CD4-positive, alpha-beta T cell treated with Interleukin-10 for 1 hour (primary cell): Measurements from ENCODE around the gene MLH3.
A peak's percentile ranks its signal among the peaks of the same experiment; 100 is the strongest.

Experiments
- DNase-seq: peaks from one replicate; pipeline ENCODE4 v3.0.0-alpha.2; 2020

Gene MLH3

DNA sequence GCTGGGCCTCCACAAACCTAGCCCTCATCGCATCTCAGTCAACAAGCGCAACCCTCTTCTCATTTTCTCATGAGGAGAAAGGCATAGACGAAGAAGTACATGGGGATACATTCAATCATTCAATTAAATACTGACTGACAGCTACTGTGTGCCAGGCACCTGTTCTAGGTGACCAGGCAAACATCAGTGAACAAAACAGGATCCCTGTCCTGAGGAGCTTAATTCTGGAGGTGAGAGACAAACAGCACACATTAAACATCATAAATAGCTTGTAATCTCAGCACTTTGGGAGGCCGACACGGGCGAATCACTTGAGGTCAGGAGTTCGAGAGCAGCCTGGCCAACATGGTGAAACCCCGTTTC is 12.9 kb upstream of the MLH3 start:
- no peak for DNase-seq

DNA sequence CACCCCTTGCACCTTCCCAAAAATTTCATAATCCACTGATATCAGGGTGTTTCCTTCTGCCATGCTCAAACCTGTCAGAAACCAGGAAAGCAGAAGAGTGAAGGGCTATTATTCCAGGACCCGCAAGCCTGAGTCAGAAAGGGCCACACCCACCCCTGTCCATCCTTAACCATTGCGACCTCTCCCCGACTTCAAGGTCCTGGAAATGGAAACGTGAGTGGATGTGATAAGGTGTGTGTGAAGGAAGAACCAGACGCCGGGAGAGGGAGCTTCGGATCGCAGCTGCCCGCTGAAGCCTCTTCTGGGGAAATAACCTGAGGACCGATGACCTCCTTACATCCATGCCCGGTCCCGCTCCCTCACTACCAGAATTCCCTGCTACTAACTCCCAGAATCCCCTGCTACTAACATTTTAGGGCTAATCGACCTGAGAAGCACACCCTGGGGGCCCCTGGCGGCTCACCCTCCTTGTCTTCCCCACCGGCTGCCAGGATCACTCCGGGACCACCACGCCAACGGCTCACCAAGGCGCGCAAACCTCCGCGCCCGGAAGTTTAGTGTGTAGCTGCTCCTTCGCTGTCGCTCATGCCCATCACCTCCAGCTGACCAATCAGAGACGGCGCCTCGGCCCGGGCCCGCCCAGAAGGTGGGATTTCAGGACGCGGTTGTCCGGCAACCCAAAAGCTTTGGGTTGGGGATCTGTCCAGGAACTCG is 12.4 kb upstream of the MLH3 start, which contains the start of gene ACYP1:
TSS of gene ACYP1 (minus strand) at position 534 of the 714 bp plus-strand sequence. CDS start at position 63, 471 bp downstream.
- peak; percentile 92 for DNase-seq

DNA sequence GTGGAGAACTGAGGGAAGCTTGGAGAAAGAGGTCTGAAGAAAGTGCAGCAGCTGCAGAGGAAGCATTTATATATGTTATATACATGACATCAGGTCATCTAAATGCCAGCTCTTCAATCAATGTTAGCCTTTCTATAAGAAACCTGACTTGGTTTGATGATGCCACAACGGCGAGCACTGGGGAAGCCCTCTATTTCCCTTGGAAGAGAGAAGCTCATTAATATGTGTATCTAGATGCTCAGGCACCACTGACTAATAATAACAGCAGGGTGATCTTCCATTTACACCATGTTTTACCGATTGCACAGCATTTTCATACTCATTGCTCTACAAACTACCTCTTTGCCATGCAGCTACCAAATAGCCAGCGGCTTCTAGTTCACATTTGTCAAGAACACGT is 11.7 kb upstream of the MLH3 start:
- DNase-seq, result peak; percentile 9

DNA sequence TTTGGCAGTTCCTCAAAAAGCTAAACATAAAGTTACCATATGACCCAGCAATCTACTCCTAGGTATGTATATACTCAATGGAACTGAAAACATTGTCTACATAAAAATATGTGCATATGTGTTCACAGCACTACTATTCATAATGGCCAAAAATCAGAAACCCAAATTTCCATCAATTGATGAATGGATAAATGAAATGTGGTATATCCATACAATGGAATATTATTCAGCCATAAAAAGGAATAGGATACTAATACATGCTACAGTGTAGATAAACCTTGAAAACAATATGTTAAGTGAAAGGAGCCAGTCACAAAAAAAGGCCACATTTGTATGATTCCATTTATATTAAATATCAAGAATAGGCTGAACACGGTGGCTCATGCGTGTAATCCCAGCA is 9.2 kb upstream of the MLH3 start:
- DNase-seq, result no peak

DNA sequence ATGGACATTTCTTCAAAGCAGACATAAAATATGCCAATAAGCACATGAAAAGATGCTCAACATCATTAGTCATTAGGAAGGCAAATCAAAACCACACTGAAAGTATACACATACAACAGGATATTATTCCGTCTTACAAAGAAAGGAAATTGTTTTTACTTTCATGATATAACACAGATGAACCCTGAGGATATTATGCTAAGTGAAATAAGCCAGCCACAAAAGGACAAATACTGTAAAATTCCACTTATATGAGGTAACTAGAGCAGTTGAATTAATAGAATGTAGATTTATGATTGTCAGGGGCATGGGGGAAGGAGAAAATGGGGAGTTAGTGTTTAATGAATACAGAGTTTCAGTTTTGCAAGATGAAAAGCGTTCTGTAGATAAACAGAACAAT is 8.4 kb upstream of the MLH3 start:
- DNase-seq, result no peak

DNA sequence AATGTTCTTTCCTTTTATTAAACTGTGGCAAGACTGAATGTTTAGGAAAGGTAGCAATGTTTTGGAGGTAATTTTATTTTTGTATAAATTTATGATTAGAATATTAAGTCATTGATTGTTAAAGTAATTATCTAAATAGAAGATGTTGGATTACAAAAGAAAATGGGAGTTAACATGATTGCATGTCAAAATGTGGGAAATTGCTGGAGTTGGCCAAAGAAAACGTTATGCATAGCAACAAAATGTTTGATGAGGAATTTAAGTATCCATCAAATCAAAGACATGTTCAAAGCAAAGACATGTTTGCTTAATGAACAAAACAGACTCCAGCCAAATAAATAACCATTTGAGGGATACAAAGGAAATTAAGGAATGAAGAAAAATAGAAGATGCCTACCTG is 3.2 kb upstream of the MLH3 start:
- no peak for DNase-seq

DNA sequence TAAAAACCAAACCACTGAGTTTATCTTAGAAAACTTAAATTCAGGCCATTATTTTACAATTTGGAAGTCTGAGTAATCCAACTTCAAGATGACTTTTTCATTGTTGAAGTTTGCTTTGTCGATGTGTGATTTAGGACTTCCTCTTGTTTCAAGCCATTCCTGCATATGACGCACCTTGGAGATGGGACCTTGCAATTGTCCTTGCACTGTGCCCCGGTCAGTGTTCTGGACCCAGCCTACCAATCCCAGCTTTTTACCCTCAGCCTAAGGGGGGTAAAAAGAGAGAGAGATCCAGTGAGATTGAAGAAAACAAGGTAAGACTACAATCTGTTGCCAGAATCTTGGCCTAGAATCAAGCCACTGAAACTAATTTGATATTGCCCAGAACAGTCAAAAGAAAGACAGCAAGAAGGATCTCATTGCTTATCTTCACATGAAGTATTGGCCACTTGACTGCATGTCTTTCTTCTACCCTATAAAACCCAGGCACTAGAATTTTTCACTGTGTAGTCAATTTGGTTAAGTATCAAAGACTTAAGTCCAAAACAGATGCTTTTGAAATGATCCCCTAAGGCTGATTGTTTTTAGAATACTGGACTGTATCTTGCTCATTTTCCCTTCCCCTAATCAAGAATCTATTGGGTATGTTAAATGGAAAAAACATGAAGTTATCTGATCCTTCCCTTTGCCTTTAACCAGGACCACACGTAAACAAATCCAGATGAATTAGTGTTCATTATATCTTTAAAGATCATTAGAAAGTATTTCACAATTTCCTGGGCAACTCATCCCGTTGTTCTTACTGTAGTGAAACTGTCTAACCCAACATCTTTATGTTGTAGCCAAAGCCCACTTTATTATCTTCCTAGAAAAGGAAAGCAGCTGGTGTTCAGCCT is 2.4 kb upstream of the MLH3 start:
- DNase-seq, result no peak

DNA sequence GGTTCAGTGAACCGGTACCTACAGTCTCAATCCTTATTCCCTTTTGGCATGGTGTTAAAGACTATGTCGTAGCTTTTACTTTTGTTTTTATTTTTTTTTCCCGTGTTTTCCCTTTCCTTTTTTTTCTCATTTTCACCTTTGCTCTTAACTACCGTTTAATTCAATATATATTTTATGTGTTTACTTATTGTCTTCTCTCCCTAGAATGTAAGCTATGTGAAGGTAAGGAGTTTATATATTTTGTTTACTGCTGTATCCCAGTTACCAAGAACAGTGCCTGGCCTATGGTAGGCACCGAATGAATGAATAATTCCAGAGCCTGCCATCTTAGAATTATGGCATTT is 261 bp upstream of the MLH3 start:
- no peak for DNase-seq

DNA sequence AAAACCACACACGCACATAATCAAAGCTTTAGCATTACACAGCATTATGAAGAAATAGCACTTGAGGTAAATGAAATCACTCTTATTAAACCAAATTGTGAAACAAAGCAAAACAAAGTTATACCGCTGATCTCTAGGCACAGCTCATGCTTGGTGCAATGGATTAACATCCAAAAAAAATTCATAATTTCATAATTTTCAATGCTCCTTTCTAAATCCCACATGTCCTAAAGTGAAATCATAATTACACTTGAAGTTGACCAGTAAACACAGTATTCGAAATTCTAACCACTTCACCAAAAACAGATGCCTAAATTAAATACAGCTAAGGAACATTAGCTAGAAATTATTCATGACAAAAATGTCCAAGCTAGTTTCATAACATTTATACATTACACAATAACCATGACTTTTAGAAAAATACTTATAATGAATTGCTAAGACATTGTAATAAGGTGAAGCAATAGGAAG is 1.5 kb downstream of the MLH3 start:
- DNase-seq, result no peak

DNA sequence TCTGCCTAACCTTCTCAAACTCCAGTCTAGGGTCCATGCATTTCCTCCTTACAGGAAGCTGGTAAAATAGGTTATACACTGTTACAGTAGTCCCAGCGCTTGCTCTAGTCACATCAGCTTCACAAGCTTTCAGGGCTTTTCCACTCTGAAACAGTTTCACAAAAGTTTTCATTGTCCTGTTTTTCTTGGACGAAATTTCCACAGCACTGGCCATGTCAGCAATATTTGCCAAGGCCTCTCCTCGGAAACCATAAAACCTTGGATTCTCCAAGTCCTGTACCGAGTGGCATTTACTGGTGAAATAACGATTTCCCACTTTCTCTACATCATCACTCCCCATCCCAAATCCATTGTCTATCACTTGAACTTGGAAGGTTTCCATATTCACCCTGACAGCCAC is 2.1 kb downstream of the MLH3 start:
- no peak for DNase-seq

DNA sequence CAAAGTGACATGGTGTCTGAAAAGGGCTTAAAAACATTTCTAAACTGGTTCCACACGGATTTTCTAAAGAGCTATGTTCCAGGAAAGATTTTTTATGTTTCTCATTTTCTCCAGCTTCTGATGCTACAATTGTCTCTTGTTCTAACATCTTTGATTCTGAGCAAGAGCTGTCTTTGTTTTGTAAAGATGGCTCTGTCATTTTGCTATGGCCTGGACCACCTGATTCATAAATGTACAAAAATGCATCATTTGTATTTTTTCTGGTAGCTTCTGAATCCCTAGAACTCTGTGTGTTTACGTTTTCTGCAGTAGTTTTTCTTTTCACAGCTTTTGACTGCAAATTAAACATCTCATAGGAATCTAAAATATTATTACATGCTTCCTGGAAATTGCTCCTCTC is 3.2 kb downstream of the MLH3 start:
- no peak for DNase-seq

DNA sequence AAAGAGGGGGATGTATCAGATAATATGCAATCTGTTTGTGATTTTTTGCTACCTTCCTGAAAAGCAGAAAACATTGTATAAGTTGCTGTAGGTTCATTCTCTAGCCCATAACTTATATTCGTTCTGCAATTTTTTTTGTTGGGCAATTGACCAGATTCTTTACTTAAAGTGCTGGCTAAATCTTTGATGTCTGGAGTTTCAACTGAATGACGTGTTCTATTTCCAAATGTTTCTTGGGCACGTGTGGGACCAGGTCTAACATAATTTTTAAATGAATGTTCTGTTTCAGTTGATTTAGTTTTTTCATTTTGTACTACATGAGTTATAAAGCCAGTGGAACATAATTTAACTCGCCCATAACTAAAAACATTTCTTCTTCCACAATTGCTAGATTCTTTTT is 3.8 kb downstream of the MLH3 start:
- DNase-seq, result no peak

DNA sequence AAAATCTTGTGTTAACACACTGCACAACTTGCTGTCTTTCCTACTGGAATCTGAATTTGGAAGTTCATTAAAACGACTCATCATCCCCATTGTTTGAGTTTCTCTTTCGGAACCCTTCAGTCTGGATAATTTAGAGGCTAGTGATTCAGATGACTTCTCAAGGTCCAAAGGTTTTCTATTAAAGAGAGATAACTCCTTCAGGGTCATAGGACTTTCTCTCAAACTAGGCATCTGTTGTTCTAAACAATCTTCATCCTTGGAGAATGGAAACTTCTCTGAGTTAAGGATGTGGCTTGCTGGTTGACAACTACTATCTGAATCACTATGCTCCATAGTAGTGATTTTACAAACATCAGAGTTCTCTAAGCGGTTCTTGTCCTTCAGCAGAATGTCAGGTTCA is 4.4 kb downstream of the MLH3 start:
- no peak for DNase-seq

DNA sequence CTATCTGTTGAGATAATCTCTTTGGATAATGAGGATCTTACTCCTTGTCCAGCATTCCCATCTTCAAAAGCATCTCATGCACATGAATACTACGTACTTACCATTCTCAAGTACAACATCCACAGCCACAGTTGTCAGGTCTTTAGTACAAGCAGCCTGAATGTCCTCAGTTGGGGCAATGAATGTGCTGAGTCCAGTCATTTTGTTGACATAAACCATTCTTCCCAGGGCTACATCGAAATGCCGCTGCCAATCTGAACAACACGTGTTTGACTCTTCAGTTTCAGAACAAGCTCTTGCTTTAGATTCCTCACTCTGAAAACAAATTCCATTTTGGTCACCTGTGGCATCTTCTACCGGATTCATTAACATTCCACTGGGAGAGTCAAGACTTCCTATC is 5.0 kb downstream of the MLH3 start:
- no peak for DNase-seq

DNA sequence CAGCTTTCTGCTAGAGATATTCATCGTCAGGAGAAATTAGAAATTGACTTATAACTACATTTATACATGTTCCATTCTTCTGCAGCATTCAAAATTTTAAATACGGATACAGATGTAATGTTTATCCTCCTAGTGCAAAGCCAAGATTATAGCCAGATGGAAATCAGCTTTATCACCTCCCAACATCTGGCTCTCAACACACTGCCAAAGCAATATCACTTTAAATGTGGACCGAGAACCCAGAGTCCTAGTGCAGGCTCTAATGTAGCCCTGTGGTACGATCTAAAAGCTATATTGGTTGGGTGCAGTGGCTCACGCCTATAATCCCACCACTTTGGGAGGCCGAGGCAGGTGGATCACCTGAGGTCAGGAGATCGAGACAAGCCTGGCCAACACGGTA is 6.5 kb downstream of the MLH3 start:
- DNase-seq, result no peak

DNA sequence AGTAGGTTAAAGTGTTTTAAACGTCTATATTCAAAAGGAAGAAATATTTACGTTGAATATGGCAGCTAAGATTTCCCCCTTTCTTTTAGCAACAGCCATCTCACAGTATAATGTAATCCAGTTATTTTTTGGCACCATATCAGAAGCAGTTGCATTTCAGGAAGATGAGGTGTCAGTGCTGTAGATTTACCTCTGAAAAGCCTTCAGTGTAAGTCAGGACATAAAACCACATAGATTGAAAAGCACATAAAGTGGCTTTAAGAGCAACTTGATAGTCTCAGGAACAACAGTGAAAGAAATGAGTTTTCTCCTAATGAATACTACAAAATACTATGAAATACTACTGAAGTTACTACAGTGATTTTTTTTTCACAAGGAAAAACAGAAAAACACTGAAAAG is 6.9 kb downstream of the MLH3 start:
- DNase-seq, result no peak

DNA sequence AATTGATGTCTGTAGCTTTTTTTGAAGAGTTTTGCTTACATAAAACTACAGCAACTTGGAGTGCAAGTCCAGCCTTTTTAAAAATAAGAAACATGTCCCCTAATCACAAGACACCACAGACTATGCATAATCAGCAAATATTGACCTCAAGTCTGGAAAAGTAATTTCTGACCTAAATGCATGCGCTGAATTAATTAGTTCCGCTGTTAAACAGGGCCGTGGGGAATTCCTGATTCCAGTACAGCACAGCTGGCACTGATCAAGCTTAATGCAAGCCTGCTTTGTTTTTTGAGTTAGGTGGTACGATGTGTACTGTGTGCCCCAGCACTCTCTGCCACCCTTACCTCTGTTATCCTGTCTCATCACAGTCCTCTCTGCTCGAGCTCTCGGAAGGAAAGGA is 9.2 kb downstream of the MLH3 start:
- no peak for DNase-seq

DNA sequence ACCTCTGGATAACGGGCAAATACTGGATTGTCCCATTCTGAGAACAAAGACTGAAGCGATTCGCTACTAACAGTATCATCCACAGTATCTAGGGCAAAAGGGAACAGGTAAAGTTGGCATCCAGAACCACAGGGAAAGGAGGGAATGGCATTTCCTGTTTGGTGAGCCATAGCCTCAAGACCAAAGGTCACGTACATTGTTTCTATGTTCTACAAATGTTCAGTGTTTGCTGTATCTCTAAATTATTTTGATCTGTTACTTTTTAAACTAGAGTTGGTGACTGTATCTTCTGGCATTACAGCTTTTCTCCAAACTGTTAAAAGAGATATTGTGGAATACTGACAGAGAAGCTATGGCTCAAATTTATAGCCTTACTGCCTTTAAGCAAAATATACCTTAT is 9.7 kb downstream of the MLH3 start:
- no peak for DNase-seq

DNA sequence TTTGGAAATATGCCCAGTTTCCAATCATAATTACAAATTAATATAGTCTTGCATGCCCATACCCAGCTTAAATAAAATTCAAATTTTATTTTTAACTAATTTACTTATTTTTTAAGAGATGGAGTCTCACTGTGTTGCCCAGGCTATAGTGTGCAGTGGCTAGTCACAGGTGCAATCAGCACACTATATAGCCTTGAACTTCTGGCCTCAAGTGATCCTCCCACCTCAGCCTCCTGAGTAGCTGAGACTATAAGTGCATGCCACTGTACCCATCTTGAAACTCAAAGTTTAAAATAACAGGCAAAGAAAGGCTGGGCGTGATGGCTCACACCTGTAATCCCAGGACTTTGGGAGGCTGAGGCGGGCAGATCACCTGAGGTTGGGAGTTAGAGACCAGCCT is 10.3 kb downstream of the MLH3 start:
- no peak for DNase-seq

DNA sequence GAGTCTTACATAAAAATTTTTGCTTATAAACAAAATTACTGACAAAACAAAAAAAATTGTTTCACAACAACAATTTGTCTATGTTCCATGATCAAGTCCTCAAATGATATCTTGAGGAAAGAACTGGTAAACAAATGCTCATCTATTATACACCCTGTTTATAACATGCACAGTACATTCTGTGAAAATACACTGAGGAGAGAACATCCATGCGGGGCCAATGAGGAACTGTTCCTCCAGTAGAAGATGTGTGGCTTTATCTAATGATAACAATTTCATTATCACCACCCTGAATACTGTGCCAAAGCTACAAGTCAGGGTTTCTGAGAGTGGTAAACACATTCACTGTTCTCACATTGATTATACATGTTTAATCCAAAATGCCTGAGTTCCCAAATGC is 10.8 kb downstream of the MLH3 start:
- no peak for DNase-seq

DNA sequence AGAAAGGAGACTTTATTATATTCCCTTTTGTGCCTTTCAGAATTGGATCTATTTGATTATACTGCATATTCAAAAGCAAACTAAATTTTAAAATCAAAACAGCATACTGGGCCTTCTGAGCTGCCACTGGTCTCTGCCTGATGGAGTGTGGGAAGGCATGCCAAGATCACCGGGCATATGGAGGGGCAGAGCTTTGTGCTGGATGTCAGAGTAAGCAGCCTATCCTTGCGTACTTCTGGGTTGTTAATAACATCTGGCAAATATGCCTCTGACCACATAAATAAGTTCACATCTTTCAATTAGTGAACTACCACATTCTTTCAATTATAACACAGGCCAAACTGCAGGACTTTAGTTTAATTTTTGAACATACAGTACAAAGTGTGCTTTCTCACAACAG is 18.3 kb downstream of the MLH3 start:
- no peak for DNase-seq

DNA sequence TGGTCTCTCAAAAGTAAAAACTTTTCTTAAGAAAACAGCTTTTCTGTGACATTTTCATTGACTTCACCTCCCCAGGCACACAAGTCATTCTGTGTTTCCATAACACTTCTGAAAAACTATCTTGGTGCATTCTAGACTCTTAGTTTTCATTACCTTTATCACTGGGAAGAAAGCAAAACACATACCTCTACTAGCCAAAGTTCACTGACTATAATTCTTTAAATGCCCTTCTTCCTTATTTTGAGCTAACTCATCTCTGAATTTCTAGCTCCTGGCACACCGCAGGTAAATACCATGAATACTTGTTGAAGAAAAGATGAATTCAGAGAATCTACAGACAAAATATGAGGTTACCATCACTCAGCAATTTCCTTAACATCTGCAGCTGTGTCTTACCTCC is 21.1 kb downstream of the MLH3 start:
- no peak for DNase-seq

DNA sequence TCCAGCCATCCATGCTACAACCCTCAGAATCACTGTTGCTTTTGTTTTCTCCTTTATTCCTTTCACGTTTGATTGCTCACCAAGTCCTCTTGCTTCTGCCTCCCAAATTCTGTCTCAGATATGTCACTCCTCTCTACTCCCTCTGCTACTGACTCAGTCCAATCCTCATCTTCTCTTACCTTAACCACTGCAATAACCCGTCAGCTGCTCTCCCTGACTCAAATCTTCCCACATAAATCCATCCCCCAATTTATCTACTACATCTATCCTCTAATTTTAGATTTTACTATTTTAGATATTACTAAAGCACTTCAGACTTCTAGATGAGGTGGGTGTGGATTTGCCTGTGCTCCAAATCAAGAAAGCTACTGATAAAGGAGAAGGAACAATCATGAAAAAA is 25.4 kb downstream of the MLH3 start:
- no peak for DNase-seq

DNA sequence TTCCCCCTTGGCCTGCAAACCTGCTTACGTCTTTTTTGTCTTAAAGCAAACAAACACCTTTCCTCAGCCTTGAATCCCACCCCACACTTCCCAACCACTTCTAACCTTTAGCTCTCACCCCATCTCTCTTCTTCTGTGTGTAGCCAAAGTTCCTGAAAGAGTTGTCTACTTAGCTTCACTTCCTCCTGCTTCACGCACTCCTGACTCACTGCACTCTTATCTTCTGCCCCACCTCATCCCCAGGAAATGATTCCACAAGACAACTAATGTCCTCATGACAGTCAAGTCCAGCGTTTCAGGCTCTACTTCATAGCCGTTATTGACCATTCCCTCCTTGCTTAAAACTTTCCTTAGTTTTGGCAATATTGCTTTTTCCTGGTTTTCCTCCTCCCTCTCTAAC is 26.2 kb downstream of the MLH3 start:
- DNase-seq, result no peak

DNA sequence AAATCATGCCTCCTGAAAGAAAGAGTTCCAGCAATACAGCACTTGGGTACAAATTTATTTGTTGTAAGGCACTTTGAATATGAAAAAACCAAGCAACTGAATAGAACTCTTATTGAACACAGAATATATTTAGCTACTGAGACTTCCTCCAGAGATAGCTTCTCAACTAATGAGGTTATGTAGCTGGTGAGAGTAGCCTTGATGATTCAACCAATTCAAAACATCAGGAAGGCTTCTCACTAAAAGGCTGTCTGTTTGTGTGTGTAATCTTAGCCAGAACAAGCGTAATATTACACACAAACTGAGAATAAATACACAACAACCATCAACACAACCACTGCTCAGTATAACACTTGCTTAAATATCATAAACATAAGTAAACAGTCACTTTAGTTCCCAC is 28.2 kb downstream of the MLH3 start:
- no peak for DNase-seq
